Endothelial cell of umbilical vein (primary cell): ENCODE results near the gene TMEM128. TPM values are rescaled to one million over a fixed set of nuclear protein-coding genes. Genes with fewer than 3 reads are reported as not detected.

Source experiments
- BruUV-seq: library from RNA; stranded (reverse); fragments of 400-500 nt; replicated peaks from 2 replicates; lab custom pipeline; 2021; lab: Mats Ljungman, UMichigan
- CTCF ChIA-PET: fragments of 300-600, 350-600 bp; sonication (Branson Sonifier 250); formaldehyde crosslinking; loops from one replicate; lab custom pipeline; 2021; ENCODE audit warnings: antibody characterized with exemption, inconsistent platforms; lab: Charles Lee
- POLR2A ChIA-PET: fragments of 300-600, 350-600 bp; sonication (Branson Sonifier 250); formaldehyde crosslinking; loops from one replicate; lab custom pipeline; 2021; ENCODE audit warnings: antibody characterized with exemption, inconsistent platforms; lab: Charles Lee
- DNase-seq: peaks from one replicate; pipeline ENCODE4 v3.0.0-alpha.2; 2011; ENCODE audit warnings: low read depth, low spot score
- FAIRE-seq: peaks from 2 replicates; lab custom pipeline; 2011; peaks lifted over from hg19 to GRCh38; lab: Jason Lieb, UNC
- H2AFZ ChIP-seq: 2 replicates; pipeline ENCODE4 v1.6.0; 2012; ENCODE audit warnings: low read depth, low read length, control low read depth, inconsistent platforms
- H3K27ac ChIP-seq: 2 replicates; pipeline ENCODE4 v1.5.1; 2011; ENCODE audit warnings: low read depth, mild to moderate bottlenecking, control low read depth, low read length, moderate library complexity; ENCODE audit not compliant: insufficient read depth
- H3K27me3 ChIP-seq, 2 experiments: 2 replicates each; pipeline versions ENCODE4 v1.6.0 to v1.6.1; 2011; ENCODE audit warnings: low read length in 2 of 2, mixed read lengths in 1 of 2; ENCODE audit not compliant: control insufficient read depth in 2 of 2, insufficient read depth in 2 of 2
- H3K36me3 ChIP-seq, 2 experiments: 2 replicates in 1 of 2; 3 replicates in 1 of 2; pipeline ENCODE4 v1.5.1; 2011; ENCODE audit warnings: low read length in 2 of 2, mild to moderate bottlenecking in 1 of 2, moderate library complexity in 1 of 2; ENCODE audit not compliant: control insufficient read depth in 2 of 2, insufficient read depth in 2 of 2; ENCODE audit errors: extremely low read depth in 1 of 2
- H3K4me1 ChIP-seq: 3 replicates; pipeline ENCODE4 v1.5.1; 2011; ENCODE audit warnings: mild to moderate bottlenecking, low read length; ENCODE audit not compliant: control insufficient read depth, insufficient read depth; ENCODE audit errors: extremely low read depth
- H3K4me2 ChIP-seq: 2 replicates; pipeline ENCODE4 v1.6.1; 2011; ENCODE audit warnings: low read length, control low read depth, mixed read lengths; ENCODE audit not compliant: insufficient read depth
- H3K4me3 ChIP-seq, 3 experiments: fragments of 200-600 bp in 1 of 3; sonication (generic), shearing (Covaris generic) in 1 of 3; replicated peaks in 1 of 3; 2 replicates each; pipeline ENCODE4 v1.5.1; 2011 to 2016; ENCODE audit warnings: control low read depth in 3 of 3, low read length in 3 of 3, mild to moderate bottlenecking in 2 of 3, inconsistent platforms in 1 of 3, low read depth in 1 of 3, moderate library complexity in 1 of 3; ENCODE audit not compliant: insufficient read depth in 1 of 3
- H3K79me2 ChIP-seq: 2 replicates; pipeline ENCODE4 v1.6.0; 2012; ENCODE audit warnings: low read length, inconsistent platforms; ENCODE audit not compliant: control insufficient read depth, insufficient read depth
- H3K9ac ChIP-seq: replicated peaks from 2 replicates; pipeline ENCODE3; 2011; ENCODE audit warnings: low read length, control low read depth; ENCODE audit not compliant: insufficient read depth; ENCODE audit errors: extremely low read depth
- H3K9me1 ChIP-seq: replicated peaks from 3 replicates; pipeline ENCODE4 v1.6.0; 2011; ENCODE audit warnings: mild to moderate bottlenecking, low read length; ENCODE audit not compliant: control insufficient read depth, insufficient read depth; ENCODE audit errors: extremely low read depth
- H3K9me3 ChIP-seq: replicated peaks from 2 replicates; pipeline ENCODE4 v1.5.1; 2012; ENCODE audit warnings: low read length, inconsistent platforms; ENCODE audit not compliant: control insufficient read depth, insufficient read depth
- H4K20me1 ChIP-seq: replicated peaks from 2 replicates; pipeline ENCODE3; 2011; ENCODE audit warnings: mild to moderate bottlenecking, low read length; ENCODE audit not compliant: control insufficient read depth, insufficient read depth; ENCODE audit errors: extremely low read depth
- CTCF ChIP-seq, 2 donors: IDR thresholded peaks; 1 replicate in 1 of 2; 2 replicates in 1 of 2; pipeline ENCODE4 v1.5.1; 2011; ENCODE audit warnings: low read length in 2 of 2, mild to moderate bottlenecking in 2 of 2, moderate library complexity in 2 of 2, control low read depth in 1 of 2, inconsistent platforms in 1 of 2, low read depth in 1 of 2; ENCODE audit not compliant: insufficient read depth in 1 of 2; ENCODE audit errors: extremely low read depth in 1 of 2
- EZH2 ChIP-seq: IDR thresholded peaks from 2 replicates; pipeline ENCODE4 v1.6.1; 2012; ENCODE audit warnings: borderline replicate concordance, low read depth, mild to moderate bottlenecking, moderate library complexity, low read length, inconsistent platforms; ENCODE audit not compliant: severe bottlenecking
- FOS ChIP-seq: IDR thresholded peaks from 2 replicates; pipeline ENCODE4 v1.6.1; 2011; ENCODE audit warnings: mild to moderate bottlenecking, low read length, moderate library complexity, borderline replicate concordance; ENCODE audit not compliant: insufficient read depth
- GATA2 ChIP-seq: IDR thresholded peaks from 2 replicates; pipeline ENCODE4 v1.7.0; 2011; ENCODE audit warnings: low read depth, mild to moderate bottlenecking, moderate library complexity, mixed read lengths, low read length; ENCODE audit not compliant: insufficient read length, insufficient read depth
- JUN ChIP-seq: IDR thresholded peaks from 2 replicates; pipeline ENCODE4 v1.6.1; 2011; ENCODE audit warnings: borderline replicate concordance, low read depth; ENCODE audit not compliant: insufficient read length, insufficient read depth
- MAX ChIP-seq: IDR thresholded peaks from 2 replicates; pipeline ENCODE4 v1.6.1; 2011; ENCODE audit not compliant: insufficient read depth, insufficient read length
- MYC ChIP-seq: IDR thresholded peaks from one replicate; pipeline ENCODE4 v1.6.1; 2011; ENCODE audit warnings: mild to moderate bottlenecking, low read depth, low read length
- POLR2A ChIP-seq: IDR thresholded peaks from 2 replicates; pipeline ENCODE4 v1.6.1; 2012; ENCODE audit warnings: low read depth, mild to moderate bottlenecking, control low read depth, low read length
- POLR2AphosphoS5 ChIP-seq: IDR thresholded peaks from 2 replicates; pipeline ENCODE4 v1.6.1; 2012; ENCODE audit warnings: low read depth, mild to moderate bottlenecking, control low read depth, low read length, moderate library complexity; ENCODE audit not compliant: insufficient read depth
- dilution Hi-C: fragments of 300-500 bp; cut with MboI; formaldehyde crosslinking; loops from one replicate; pipeline ENCODE4 v1.15.0; 2019; ENCODE audit warnings: low sequenced_read_pairs; ENCODE audit not compliant: extremely low pct_ligation_motif_present
- intact Hi-C: fragments of 100-400 bp; cut with micrococcal nuclease; formaldehyde crosslinking; loops from one replicate; pipeline ENCODE4 v1.10.0; 2022
- polyA plus RNA-seq, 4 experiments: library from polyadenylated mRNA; depleted of rRNA in 3 of 4; stranded (reverse) in 3 of 4; unstranded in 1 of 4; fragments of >200 nt; gene quantifications; 2 replicates each; pipeline versions ENCODE4 v1.2.1 to v1.2.3, GENCODE V29; 2011 to 2012; ENCODE audit warnings: missing spikeins in 1 of 4
- total RNA-seq: library from RNA; stranded (reverse); gene quantifications from 2 replicates; pipeline ENCODE4 v1.2.3, GENCODE V29; 2021

The TMEM128 gene
- total and polyA plus RNA-seq, 2 donors (not counting 3 experiments of a cell fraction or from before 2014, with no cell fraction given) = 11.5 to 23.8 TPM

- POLR2A ChIA-PET = no interaction called here
- intact Hi-C loops (no loop called here), dilution Hi-C loops (no loop called here)
- no peaks in the 10 kb centered on the region for H3K27me3 ChIP-seq
- no peaks in the 10 kb centered on the region for H3K79me2 ChIP-seq
- H3K27ac ChIP-seq = no peak overlapping the region
- H4K20me1 ChIP-seq = no peaks in the 10 kb centered on the region
- no TSS peak for BruUV-seq
- no peak overlapping the region for H2AFZ ChIP-seq
- H3K36me3 ChIP-seq = no peaks in the 10 kb centered on the region
- FAIRE-seq = no peak
- H3K9me1 ChIP-seq = no peaks in the 10 kb centered on the region
- no peak overlapping the region for H3K4me3 ChIP-seq
- no peak for DNase-seq
- H3K9ac ChIP-seq = no peak overlapping the region
- CTCF ChIA-PET = no interaction called here
- H3K9me3 ChIP-seq = no peaks in the 10 kb centered on the region
- H3K4me1 ChIP-seq = no peaks in the 10 kb centered on the region
- TF ChIP-seq MAX (no peak), CTCF (IDR thresholded peaks at IDR 0.05; ENCODE audit: extremely low read depth in 1 of 2, insufficient read depth in 1 of 2, low read depth in 1 of 2, low read length in 2 of 2) (no peak), POLR2AphosphoS5 (no peak), JUN (no peak), GATA2 (no peak), POLR2A (no peak), FOS (no peak), EZH2 (no peak), MYC (no peak)
- H3K4me2 ChIP-seq = no peak overlapping the region
These were observed 45.5 kb downstream of the TMEM128 start for GRCh38 chr4:4202510-4202909.
